A549 treated with RU486 at 1 μM for 4 hours (cell line): ENCODE measurements around the gene GAD1. TPM values are rescaled to one million over a fixed set of nuclear protein-coding genes. Genes with fewer than 3 reads are reported as not detected.

Experiments
- total RNA-seq: library from RNA; stranded (reverse); fragments of 200-300 nt; extraction: Qiagen RNA extraction; gene quantifications from 5 replicates; pipeline ENCODE4 v1.2.3, GENCODE V29; 2022; ENCODE audit warnings: low read depth

Gene GAD1
- 0.39 to 0.63 TPM (median 0.42 TPM) in 5 replicates for total RNA-seq

DNA sequence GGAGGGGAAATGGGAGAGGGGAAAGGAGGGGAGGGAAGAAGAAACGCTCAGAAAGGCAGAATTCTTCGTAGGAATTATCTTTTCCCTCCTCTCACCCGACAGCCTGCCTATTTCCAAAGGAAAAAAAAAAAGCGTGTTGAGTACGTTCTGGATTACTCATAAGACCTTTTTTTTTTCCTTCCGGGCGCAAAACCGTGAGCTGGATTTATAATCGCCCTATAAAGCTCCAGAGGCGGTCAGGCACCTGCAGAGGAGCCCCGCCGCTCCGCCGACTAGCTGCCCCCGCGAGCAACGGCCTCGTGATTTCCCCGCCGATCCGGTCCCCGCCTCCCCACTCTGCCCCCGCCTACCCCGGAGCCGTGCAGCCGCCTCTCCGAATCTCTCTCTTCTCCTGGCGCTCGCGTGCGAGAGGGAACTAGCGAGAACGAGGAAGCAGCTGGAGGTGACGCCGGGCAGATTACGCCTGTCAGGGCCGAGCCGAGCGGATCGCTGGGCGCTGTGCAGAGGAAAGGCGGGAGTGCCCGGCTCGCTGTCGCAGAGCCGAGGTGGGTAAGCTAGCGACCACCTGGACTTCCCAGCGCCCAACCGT, at the start of gene GAD1:
TSS of gene GAD1 (plus strand) at position 384 of the 589 bp plus-strand sequence. CDS start 1,705 bp downstream, outside the sequence.

DNA sequence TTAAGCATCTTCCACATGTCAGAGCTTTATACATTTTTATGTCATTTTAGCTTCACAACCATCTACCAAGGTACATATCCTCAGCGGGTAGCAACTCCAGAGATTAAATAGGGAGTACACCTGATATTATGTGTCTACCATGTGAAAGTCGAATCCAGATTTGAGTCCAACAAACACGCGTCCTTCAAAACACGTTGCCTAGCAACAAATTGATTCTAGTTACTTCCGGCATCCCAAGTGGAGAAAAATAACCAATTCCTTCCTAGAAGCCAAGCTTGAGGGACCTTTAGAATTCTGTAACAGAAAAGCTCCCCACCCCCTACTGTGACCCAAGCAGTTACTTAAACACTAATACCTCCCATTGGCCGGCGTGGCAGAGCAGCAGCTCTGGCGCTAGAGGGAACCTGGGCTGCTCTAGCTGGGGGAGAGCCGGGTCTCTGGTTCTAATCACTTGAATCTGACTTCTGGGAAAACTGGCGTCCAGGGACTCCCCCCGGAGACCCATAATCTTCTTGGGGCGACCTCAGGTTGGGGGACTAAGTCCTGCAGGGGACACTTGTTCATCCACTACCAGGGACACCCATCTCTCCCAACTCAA, 46.6 kb upstream of the GAD1 start, which contains the start of gene ERICH2:
TSS of gene ERICH2 (plus strand) at position 371 of the 598 bp plus-strand sequence. CDS start 304 bp downstream, outside the sequence.

Other genes starting within 250 kb of the GAD1 start
- 0.05 TPM in 1 of 5 replicates, not detected in the others for gene SP5, start 101.5 kb upstream of the GAD1 start, total RNA-seq
- gene ERICH2, start 46.5 kb upstream of the GAD1 start, total RNA-seq, result not detected in 5 replicates
- 91.3 to 115 TPM (median 94.8 TPM) in 5 replicates for gene GORASP2, start 112.4 kb downstream of the GAD1 start, total RNA-seq